ENCODE measurements around the gene ACOXL. TPM values are rescaled to one million over a fixed set of nuclear protein-coding genes. Genes with fewer than 3 reads are reported as not detected.

The ACOXL gene
- polyA plus RNA-seq, 3 donors, result 0.35 TPM; not detected in 2

DNA sequence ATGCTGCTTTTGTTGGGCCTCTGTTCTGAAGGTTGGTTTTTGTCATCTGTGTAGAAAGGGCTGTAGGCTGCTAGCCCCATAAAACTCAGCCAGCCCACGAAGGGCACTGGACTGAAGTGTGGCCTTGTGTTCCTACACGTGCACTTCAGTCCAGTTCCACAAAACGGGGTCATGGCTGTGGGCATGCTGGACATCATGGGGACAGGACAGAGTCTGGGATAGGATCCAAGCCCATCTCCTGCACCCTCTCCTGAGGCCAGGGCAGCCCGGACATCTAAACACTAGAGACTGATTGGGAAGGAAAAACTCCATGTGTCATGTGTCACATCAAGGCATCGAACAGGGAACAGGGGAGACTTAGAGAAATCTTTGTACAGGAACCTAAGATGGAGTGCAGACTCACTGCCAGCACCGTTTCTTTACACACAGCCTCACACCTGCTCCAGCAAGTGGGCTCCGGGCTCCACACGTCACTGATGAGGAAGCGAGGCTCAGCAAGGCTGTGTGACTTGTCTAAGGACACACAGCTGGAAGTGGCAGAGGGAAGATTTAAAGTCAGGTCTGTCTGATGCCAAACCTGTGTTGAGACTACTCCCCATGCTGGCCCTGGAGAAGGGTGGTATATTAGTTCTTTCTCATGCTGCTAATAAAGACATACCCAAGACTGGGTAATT is 313.5 kb downstream of the ACOXL start:
- H3K27ac Mint-ChIP-seq, result no peak overlapping the region

DNA sequence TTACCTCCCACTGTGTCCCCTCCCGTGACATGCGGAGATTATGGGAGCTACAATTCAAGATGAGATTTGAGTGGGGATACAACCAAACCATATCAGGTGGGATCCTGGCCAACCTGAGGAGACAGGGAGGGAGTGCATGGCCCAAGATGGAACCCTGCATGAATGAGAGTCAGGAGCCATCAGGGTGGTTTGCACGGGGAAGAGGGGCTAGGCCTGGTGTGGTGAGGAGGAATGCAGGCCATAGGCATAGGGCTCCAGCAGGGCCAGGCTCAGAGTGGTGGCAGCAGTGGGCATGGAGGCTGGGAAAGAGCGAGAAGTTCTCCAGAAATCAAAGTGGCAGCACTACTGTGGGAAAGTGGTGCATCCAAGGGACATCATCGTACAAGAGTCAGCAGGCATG is 314.3 kb downstream of the ACOXL start:
- H3K9me3 Mint-ChIP-seq, result peaks cover 12 to 18% (median 14%) of the 10 kb centered on the region in 7 donors
- TF ChIP-seq, protein P1, sequence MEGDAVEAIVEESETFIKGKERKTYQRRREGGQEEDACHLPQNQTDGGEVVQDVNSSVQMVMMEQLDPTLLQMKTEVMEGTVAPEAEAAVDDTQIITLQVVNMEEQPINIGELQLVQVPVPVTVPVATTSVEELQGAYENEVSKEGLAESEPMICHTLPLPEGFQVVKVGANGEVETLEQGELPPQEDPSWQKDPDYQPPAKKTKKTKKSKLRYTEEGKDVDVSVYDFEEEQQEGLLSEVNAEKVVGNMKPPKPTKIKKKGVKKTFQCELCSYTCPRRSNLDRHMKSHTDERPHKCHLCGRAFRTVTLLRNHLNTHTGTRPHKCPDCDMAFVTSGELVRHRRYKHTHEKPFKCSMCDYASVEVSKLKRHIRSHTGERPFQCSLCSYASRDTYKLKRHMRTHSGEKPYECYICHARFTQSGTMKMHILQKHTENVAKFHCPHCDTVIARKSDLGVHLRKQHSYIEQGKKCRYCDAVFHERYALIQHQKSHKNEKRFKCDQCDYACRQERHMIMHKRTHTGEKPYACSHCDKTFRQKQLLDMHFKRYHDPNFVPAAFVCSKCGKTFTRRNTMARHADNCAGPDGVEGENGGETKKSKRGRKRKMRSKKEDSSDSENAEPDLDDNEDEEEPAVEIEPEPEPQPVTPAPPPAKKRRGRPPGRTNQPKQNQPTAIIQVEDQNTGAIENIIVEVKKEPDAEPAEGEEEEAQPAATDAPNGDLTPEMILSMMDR (IDR thresholded peaks at IDR 0.05), result no peak
- H3K79me2 ChIP-seq (ENCODE audit: insufficient read depth, low read length), result no peaks in the 10 kb centered on the region
- WGBS (ENCODE audit: insufficient coverage), result 97% methylated on average over 3 of the region's 5 CpGs
- peaks cover 10 to 14% of the 10 kb centered on the region in 2 donors for H3K9me3 ChIP-seq (replicated peaks in 1 of 2; ENCODE audit: control insufficient read depth in 1 of 2, insufficient read depth in 1 of 2, low read length in 2 of 2)
- H3K9ac ChIP-seq (ENCODE audit: insufficient read depth, low read length, poor library complexity, severe bottlenecking), result no peak overlapping the region
- no peaks in the 10 kb centered on the region for H3K27me3 ChIP-seq (ENCODE audit: control insufficient read depth in 2 of 2, insufficient read depth in 2 of 2, low read length in 2 of 2)
- no peaks in the 10 kb centered on the region for H4K20me1 ChIP-seq (ENCODE audit: insufficient read depth, low read length)
- H3K27ac Mint-ChIP-seq, result no peak overlapping the region
- no peak for DNase-seq
- peaks cover 3 to 7% (median 5%) of the 10 kb centered on the region in 3 donors for H3K27me3 Mint-ChIP-seq (ENCODE audit: low read depth in 3 of 3)
- H3K4me3 Mint-ChIP-seq, result no peak overlapping the region
- no peak overlapping the region for H3K27ac ChIP-seq (ENCODE audit: low read depth in 1 of 2, low read length in 2 of 2)
- intact Hi-C loops (cut with micrococcal nuclease), result no loop called here
- H3K4me1 ChIP-seq (ENCODE audit: control insufficient read depth in 1 of 2, insufficient read depth in 2 of 2, low read length in 2 of 2), result peaks cover 15 to 18% of the 10 kb centered on the region in 2 donors
- H3K4me1 Mint-ChIP-seq, result peaks cover 30% of the 10 kb centered on the region
- H2AFZ ChIP-seq (ENCODE audit: insufficient read depth, low read depth, low read length, poor library complexity, severe bottlenecking), result no peak overlapping the region
- H3K36me3 Mint-ChIP-seq, result peaks cover 8 to 16% of the 10 kb centered on the region in 2 donors
- H3K4me2 ChIP-seq (replicated peaks; ENCODE audit: extremely low read depth, low read length, poor library complexity, severe bottlenecking), result no peak overlapping the region
- H3K4me3 ChIP-seq (replicated peaks in 1 of 3; ENCODE audit: low read depth in 2 of 3, low read length in 3 of 3), result no peak overlapping the region
- no peaks in the 10 kb centered on the region for H3K36me3 ChIP-seq (replicated peaks in 1 of 2; ENCODE audit: control insufficient read depth in 1 of 2, insufficient read depth in 2 of 2, low read length in 2 of 2)

More for the DNA sequence above, 313.5 kb downstream of the ACOXL start:
- intact Hi-C loops (cut with micrococcal nuclease), result no loop called here
- peaks cover 30% of the 10 kb centered on the region for H3K4me1 Mint-ChIP-seq
- TF ChIP-seq, protein P1 (IDR thresholded peaks at IDR 0.05), result no peak
- Histone ChIP-seq H3K9ac (ENCODE audit: insufficient read depth, low read length, poor library complexity, severe bottlenecking) (no peak overlapping the region), H3K4me3 (replicated peaks in 1 of 3; ENCODE audit: low read depth in 2 of 3, low read length in 3 of 3) (no peak overlapping the region), H3K4me2 (replicated peaks; ENCODE audit: extremely low read depth, low read length, poor library complexity, severe bottlenecking) (no peak overlapping the region), H3K9me3 (replicated peaks in 1 of 2; ENCODE audit: control insufficient read depth in 1 of 2, insufficient read depth in 1 of 2, low read length in 2 of 2) (peaks cover 10 to 14% of the 10 kb centered on the region in 2 donors), H3K27me3 (ENCODE audit: control insufficient read depth in 2 of 2, insufficient read depth in 2 of 2, low read length in 2 of 2) (no peaks in the 10 kb centered on the region), H3K27ac (ENCODE audit: low read depth in 1 of 2, low read length in 2 of 2) (no peak overlapping the region), H3K36me3 (replicated peaks in 1 of 2; ENCODE audit: control insufficient read depth in 1 of 2, insufficient read depth in 2 of 2, low read length in 2 of 2) (no peaks in the 10 kb centered on the region), H4K20me1 (ENCODE audit: insufficient read depth, low read length) (no peaks in the 10 kb centered on the region), H3K4me1 (ENCODE audit: control insufficient read depth in 1 of 2, insufficient read depth in 2 of 2, low read length in 2 of 2) (peaks cover 15 to 18% of the 10 kb centered on the region in 2 donors), H3K79me2 (ENCODE audit: insufficient read depth, low read length) (no peaks in the 10 kb centered on the region), H2AFZ (ENCODE audit: insufficient read depth, low read depth, low read length, poor library complexity, severe bottlenecking) (no peak overlapping the region)
- WGBS (ENCODE audit: insufficient coverage), result 98% methylated on average over 5 of the region's 9 CpGs
- H3K36me3 Mint-ChIP-seq, result peaks cover 8 to 16% of the 10 kb centered on the region in 2 donors
- peaks cover 3 to 10% (median 5%) of the 10 kb centered on the region in 3 donors for H3K27me3 Mint-ChIP-seq (ENCODE audit: low read depth in 3 of 3)
- no peak overlapping the region for H3K4me3 Mint-ChIP-seq
- DNase-seq, result no peak
- H3K9me3 Mint-ChIP-seq, result peaks cover 12 to 18% (median 14%) of the 10 kb centered on the region in 7 donors
